T47D (cell line): ENCODE data around the gene ITIH5.

Experiments
- DNase-seq, 2 experiments: peaks; one replicate each; pipeline versions ENCODE4 v3.0.0 to v3.0.0-alpha.2; 2011 to 2012; ENCODE audit warnings: low read depth in 1 of 2, low spot score in 1 of 2
- JUND ChIP-seq: IDR thresholded peaks from 2 replicates; pipeline ENCODE4 v1.6.1; 2012; ENCODE audit warnings: low read depth
- in situ Hi-C: cut with HindIII; loops from 2 replicates; pipeline ENCODE4 v1.10.0; 2016; ENCODE audit warnings: low sequenced_read_pairs, low pct_unique_long_range_greater_than_20kb

ITIH5 gene

GRCh38 chr10:7642491-7643011 lies 24.2 kb downstream of the ITIH5 start:
- no peak for DNase-seq
- in situ Hi-C loops: no loop called here
- no peak for TF ChIP-seq JUND

- DNase-seq: no peak
- in situ Hi-C loops: no loop called here
Observed at GRCh38 chr10:7635408-7636125, 31.2 kb downstream of the ITIH5 start.

GRCh38 chr10:7634142-7634894 lies 32.4 kb downstream of the ITIH5 start:
- DNase-seq: no peak
- in situ Hi-C loops: no loop called here
- TF ChIP-seq JUND: no peak

More at GRCh38 chr10:7635408-7636125, 31.2 kb downstream of the ITIH5 start:
- TF ChIP-seq JUND: no peak

- no peak for DNase-seq
- no peak for TF ChIP-seq JUND
- in situ Hi-C loops: no loop called here
Observed at GRCh38 chr10:7626283-7626682, 40.5 kb downstream of the ITIH5 start.

GRCh38 chr10:7625836-7626235 lies 40.9 kb downstream of the ITIH5 start:
- in situ Hi-C loops: no loop called here

GRCh38 chr10:7625009-7625408 lies 41.8 kb downstream of the ITIH5 start:
- in situ Hi-C loops: no loop called here
- TF ChIP-seq JUND: no peak
- no peak for DNase-seq

More at GRCh38 chr10:7625836-7626235, 40.9 kb downstream of the ITIH5 start:
- TF ChIP-seq JUND: no peak
- DNase-seq: no peak

GRCh38 chr10:7622969-7623368 lies 43.8 kb downstream of the ITIH5 start:
- in situ Hi-C loops: no loop called here
- no peak for TF ChIP-seq JUND
- no peak for DNase-seq

- no peak for DNase-seq
- in situ Hi-C loops: no loop called here
- TF ChIP-seq JUND: no peak
Observed at GRCh38 chr10:7618461-7618860, 48.3 kb downstream of the ITIH5 start.

GRCh38 chr10:7611909-7612308 lies 54.9 kb downstream of the ITIH5 start:
- in situ Hi-C loops: no loop called here
- no peak for DNase-seq
- TF ChIP-seq JUND: no peak

GRCh38 chr10:7610651-7611389 lies 55.9 kb downstream of the ITIH5 start:
- peak in 1 of 2 experiments; percentile 30 for DNase-seq
- no peak for TF ChIP-seq JUND
- in situ Hi-C loops: no loop called here

- in situ Hi-C loops: no loop called here
- TF ChIP-seq JUND: no peak
- no peak for DNase-seq
Observed at GRCh38 chr10:7610026-7610425, 56.7 kb downstream of the ITIH5 start.

- in situ Hi-C loops: no loop called here
- no peak for TF ChIP-seq JUND
- DNase-seq: no peak
Observed at GRCh38 chr10:7609556-7609955, 57.2 kb downstream of the ITIH5 start.
